Measurements from ENCODE around the gene KATNAL2.
"Not testable (repeated sequence)": the region's sequence is repeated elsewhere in the genome, so short reads cannot be mapped to it uniquely, and the experiment has no call there.

Gene KATNAL2

DNA sequence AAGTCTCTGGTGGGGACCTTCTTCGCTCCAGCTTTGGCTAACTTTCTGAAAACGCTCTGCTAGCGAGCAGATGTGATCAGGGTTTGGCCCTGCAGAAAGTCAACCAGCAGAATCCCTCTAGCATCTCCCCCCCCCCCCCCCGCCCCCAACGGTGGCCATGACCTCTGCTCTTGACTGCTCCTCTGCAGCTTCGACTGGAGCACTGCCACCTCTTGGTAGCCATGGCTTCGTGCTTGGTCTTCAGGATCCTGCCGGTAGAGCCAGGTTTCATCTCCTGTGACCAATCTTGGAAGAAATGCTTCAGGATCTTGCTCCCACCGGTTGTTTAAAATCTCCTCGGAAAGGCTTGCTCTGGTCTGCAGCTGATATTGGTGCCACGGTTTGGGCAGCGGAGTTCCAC lies 113.5 kb downstream of the KATNAL2 start:
- in situ Hi-C loops (cut with MboI; ENCODE audit: low sequenced_read_pairs) = not testable (repeated sequence)

DNA sequence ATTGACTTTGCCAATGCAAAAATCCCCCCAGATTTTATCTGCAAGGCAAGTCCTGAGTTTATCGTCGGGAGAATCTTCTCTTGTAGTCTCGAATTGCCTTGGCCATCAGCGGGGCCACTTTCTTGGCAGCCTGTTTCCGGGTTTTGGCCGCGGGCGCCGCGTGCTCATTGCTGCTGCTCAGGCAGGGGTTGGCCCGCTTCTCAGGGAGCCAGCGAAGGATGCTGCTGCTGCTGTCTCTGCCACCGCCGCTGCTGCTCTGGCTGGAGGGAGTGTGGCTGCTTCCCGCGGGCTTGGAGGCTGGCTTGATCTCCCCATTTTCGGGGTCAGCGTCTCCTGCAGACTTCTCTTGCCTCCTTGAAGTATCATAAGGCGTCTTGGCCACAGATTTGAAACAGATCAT lies 115.5 kb downstream of the KATNAL2 start:
- in situ Hi-C loops (cut with MboI; ENCODE audit: low sequenced_read_pairs) = no loop called here

DNA sequence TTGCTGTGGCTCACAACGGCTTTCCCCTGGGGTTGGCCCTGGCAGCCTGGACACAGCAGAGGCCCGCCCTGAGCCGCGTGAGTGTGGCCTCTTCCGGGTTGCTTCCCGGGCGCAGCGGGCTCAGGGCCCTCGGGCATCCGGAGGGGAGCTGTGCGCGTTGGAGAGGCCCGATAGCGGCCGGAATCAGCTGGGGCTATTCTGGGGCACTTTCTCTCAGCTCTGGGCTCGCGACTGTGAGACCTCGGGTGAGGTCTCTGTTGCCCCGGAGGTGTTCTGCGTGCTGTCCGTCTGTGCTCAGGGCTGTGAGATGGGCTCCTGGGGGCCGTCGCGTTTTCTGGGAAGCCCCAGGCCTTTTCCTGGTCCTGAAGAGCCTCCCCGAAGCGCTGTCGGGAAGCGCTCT lies 117.2 kb downstream of the KATNAL2 start:
- in situ Hi-C loops (cut with MboI; ENCODE audit: low sequenced_read_pairs) = not testable (repeated sequence)

DNA sequence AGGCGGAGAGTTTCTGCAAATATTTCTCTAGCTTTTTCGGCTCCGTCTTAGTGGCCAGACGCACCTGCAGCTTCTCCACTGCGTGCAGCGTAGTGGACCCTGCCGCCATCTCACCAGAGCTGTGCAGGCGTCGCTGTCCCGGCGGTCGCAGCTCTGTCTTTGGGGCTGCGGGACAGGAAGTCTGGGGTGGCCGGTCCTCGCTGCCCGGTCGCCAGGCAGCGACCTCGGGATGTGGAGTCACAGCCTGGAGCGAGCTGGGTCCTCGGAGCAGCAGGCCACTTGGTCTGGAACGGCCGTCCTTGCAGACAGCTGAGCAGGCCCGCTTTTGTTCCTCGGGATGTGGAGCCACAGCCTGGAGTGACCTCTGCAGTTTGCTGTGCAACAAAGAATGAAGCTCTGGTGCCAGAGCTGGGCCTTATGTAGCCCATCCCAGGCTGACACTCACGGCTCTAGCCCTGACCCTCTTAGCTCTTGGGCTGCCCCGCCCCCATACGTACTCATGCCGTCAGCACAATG lies 117.8 kb downstream of the KATNAL2 start, which contains the start of gene ELOA2:
Gene ELOA2 (minus strand): TSS at position 466 of the 516 bp plus-strand sequence. CDS start 357 bp downstream, at position 109.
- in situ Hi-C loops (cut with MboI; ENCODE audit: low sequenced_read_pairs) = no loop called here

DNA sequence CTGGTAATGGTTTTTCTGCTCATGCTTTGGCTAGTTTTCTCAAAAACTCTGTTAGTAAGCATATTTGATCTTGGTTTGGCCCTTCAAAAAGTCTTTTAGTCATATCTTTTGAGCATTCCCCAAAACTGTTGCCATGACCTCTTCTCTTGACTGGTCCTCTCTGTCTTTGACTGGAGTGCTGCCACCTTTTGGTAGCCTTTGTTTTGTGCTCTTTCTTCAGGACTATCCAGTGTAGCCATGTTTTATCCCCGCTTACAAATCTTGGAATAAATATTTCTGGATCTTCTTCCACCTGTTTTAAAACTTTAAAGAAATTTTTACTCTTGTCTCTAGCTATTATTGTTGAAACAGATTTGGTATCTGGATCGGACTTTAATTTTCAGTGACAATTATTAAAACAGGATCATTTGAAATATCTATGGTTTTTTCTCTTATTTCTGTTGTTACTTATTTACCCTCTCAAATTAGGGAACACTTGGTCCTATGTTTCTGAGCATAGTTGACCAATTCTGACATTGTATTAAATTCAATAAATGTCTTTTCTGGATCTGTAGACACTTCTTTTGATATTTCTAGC lies 119.0 kb downstream of the KATNAL2 start:
- in situ Hi-C loops (cut with MboI; ENCODE audit: low sequenced_read_pairs) = no loop called here

DNA sequence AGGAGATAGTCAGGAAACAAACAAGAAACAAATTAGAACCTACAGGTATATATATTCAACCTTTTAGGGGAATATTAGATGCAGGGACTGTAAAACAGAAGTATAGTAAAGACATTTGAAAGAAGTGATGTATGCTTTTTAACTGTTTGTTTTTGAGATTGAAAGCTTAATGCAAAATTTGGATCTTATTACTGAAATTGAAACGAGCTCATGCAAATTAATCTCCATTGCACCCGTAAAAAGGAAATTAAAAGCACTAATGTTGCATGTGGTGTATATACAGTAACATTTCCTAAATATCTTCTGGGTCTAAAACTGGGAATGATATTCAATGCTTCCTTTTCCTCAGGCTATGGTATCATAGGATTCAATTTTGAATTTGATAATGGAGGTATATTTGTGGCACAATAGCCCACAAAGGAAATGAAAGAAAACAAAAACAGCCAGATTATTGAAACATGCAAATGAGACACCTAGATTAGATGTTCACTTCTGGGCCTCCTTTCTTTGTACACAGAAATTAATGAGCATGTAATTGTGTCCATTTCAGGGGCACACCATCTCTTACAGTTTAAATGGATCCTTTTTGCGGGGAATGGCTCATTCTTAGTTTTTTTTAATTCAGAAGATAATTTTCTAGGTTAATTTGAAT lies 119.7 kb downstream of the KATNAL2 start:
- in situ Hi-C loops (cut with MboI; ENCODE audit: low sequenced_read_pairs) = no loop called here

DNA sequence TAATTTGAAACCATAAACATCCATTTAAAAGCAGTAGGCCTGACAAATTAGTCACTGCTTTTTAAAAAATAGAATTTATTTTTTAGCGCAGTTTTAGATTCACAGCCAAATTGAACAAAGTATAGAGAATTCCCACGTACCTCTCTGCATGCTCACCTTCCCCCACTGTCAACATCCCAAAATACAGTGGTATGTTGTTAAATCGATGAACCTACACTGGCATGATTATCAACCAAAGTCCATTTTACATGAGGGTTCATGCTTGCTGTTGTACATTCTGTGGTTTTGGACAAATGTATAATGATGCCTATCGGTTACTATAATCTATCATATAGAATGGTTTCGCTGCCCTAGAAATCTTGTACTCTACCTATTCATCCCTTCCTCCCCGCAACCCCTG lies 123.6 kb downstream of the KATNAL2 start:
- in situ Hi-C loops (cut with MboI; ENCODE audit: low sequenced_read_pairs) = no loop called here

DNA sequence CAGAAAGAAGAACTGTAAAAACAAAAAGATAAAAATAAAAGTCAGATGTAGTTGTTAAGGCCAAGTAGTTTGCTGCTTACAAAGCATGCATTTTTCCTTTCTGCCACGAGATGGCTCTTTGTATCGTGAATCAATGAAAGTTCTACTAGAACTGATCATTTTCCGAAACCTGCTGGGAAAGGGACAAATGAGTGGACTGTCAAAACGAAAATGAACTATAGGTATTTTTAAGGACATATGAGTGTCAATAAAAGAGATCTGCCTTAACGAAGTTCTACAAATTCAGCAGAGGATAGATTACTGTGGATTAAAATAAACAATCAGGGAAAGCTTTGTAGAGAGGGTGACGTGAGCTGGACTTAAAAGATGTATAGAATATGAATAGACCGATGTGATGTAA lies 133.1 kb downstream of the KATNAL2 start:
- in situ Hi-C loops (cut with MboI; ENCODE audit: low sequenced_read_pairs) = no loop called here

DNA sequence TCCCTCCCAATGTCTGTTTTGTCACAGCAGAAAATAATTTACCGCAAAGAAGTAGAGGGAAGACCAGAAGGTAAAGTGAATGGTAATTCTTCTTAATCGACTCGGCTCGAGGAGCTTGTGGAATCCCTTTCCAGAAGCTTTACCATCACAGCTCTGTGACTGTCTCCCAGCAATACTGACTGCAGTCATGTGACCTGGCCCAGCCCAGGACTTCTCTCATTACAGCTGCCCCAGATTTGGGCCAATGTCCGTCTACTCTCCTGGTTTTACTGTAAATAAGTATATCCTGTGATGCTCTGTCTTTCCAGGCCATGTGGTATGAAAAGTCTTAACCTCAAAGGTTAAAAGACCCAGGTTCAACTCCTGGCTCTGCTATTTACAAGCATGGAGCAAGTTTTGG lies 137.0 kb downstream of the KATNAL2 start:
- in situ Hi-C loops (cut with MboI; ENCODE audit: low sequenced_read_pairs) = no loop called here

DNA sequence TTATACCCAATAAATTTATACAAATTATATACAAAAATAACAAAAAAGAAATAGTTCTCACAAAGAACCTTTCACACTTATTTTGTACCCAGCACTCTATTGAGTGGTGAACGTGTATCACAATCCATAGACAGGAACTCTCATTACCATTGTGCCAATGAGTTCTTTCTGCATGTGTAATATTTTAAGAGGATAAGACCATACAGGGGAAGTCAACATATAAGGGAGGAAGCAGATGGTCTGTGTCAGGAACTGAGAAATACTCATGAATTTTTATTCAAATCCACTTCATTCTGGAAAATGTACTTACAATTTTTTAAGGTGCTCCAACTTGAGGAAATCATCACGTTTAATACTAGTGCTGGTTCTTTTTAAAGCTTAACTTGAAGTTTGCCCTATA lies 145.1 kb downstream of the KATNAL2 start:
- in situ Hi-C loops (cut with MboI; ENCODE audit: low sequenced_read_pairs) = no loop called here

DNA sequence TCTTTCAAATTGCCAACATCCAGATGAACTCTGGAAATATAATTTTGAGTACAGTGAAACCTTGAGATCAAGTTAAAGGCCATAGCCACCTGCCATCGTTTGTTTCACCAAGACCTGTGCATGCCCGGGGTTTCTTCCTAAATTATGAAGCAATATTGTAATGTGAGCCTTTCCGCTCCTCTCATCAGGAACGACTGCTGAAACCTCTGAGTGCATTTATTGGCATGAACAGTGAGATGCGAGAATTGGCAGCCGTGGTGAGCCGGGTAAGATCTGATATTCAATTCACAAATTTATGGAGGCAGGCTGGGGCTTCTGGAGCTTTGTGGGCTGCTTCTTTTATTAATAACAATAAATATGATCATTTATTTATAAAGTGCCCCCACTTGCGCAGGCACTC lies 145.7 kb downstream of the KATNAL2 start:
- in situ Hi-C loops (cut with MboI; ENCODE audit: low sequenced_read_pairs) = no loop called here

DNA sequence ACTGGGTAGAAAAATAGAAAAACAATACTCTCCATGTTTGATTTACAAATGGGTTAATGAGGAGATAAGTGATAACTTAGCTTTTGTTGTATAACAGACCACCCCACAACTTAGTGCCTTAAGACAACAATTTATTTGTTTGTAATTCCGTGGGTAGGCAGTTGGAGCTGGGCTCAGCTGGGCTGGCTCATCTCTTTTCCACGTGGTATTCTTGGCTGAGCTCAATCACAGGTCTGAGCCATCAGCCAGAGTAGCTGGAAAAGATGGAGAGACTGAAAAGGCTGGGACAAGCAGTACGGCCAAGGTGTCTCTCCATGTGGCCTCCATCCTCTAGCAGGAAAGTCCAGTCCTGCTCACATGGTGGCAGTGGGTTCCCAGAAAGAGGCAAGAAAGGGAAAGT lies 150.2 kb downstream of the KATNAL2 start:
- in situ Hi-C loops (cut with MboI; ENCODE audit: low sequenced_read_pairs) = no loop called here

DNA sequence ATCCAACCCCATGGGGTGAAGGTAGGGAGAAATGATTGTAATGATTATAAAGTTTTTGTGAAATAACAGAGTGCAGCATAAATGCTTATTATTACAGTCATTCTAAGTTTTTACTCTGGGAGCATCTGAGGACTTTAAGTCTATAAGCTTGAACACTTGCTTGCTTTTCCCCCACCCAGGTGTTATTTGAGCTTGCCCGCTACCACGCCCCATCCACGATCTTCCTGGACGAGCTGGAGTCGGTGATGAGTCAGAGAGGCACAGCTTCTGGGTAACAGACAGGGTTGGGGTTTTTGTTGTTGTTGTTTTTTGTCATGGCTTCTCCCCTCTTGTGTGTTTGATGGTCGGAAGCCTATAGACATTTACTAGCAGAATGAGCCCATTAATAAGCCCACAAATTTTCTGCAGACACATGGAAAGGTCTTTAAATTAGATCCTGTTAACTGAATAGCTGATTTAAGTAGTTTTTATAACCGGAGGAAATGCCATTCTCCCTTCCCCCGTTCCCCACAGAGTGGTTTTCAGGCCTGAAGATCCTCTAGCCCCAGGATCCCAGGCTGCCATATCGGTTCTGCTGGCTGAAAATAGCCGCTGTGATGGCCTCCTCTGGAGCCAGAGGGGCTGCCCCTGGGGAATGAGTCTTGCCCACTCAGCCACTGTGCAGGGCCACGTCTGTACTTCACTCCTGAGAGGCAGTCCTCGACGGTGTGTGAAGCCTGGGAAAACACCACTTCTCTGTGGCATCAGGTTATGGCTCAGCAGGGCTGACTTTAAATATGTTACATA lies 157.9 kb downstream of the KATNAL2 start:
- in situ Hi-C loops (cut with MboI; ENCODE audit: low sequenced_read_pairs) = no loop called here

DNA sequence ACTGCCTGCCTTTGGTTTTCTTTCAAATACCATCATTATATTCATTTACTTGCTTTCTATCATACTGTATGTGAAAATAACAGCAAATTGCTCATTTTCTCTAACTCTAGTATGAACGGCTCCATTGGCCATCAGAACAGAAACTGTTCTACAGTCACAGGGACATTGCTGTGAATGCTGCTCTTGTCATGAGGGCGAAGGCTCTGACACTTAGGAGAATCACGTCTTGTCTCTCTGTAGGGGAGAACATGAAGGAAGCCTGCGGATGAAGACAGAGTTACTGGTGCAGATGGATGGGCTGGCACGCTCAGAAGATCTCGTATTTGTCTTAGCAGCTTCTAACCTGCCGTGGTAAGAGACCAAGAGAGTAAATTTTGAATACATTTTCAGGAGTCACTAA lies 159.7 kb downstream of the KATNAL2 start:
- in situ Hi-C loops (cut with MboI; ENCODE audit: low sequenced_read_pairs) = no loop called here

DNA sequence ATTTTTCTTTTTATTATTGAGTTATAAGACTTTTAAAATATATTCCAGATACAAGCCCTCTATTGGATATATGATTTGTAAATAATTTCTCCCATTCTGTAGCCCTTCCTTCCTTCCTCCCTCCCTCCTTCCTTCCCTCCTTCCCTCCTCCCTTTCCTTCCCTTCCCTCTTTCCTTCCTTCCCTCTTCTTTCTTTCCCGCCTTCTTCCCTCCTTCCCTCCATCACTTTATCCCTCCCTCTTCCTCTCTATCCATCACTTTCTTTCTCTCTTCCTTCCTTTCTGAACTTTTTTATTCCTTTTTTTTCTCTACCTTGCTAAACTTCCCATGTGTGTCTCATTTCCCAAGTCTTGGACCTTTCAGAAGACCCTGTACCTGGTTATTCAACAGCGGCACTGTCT lies 163.5 kb downstream of the KATNAL2 start:
- in situ Hi-C loops (cut with MboI; ENCODE audit: low sequenced_read_pairs) = no loop called here

DNA sequence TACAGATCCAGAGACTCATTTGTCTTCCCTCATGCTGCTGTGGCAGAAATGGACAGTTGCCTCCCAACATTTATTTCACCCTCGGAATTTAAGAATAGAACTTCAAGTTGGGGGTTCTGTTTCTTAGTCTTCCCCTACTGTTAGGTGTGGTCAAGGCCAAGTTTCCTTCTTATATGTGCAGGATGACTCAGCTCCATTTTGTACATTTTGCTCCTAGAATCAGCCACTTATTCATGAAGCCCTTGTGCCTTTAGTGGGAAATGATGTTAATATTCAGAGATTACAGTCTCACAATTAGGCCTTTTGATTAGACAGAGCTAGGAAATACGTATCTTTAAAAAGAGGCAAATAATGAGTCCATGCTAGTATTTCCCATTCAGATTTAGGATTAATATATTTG lies 164.2 kb downstream of the KATNAL2 start:
- in situ Hi-C loops (cut with MboI; ENCODE audit: low sequenced_read_pairs) = no loop called here

DNA sequence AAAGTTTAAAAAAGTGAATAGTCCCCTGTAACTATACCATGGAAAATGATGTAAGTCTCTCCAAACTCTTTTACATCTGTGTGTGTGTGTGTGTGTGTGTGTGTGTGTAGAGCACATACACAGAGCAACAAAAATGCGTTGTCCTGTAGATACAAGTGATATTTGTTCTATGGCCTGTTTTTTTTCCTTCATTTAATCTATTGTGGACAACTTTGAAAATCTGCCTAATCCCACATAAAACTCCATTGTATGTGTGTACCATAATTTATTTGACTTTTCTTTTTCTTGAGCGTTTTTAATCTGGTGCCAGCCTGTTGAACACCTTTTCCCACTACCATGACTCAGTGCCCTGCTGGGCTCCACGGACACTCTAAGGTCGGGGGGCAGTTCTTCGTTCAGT lies 170.3 kb downstream of the KATNAL2 start:
- in situ Hi-C loops (cut with MboI; ENCODE audit: low sequenced_read_pairs) = no loop called here

DNA sequence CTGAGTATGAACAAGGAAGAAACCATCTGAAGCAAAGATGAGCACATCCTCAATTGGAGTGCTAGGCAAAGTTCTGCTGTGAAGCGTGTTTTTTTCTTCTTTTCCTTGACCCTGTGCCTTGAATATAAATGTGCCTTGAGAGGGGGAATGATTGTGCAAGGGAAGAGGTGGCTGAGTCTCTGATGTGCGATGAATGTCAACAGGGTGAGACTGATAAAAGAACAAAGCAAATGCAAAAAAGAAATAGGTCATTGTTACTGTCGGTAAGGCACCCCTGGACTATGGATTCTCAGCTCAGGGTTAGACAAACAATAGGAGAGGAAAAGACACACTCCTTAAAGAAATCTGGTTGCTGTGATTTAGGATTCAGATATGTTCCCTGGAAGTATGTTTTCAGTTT lies 178.4 kb downstream of the KATNAL2 start:
- in situ Hi-C loops (cut with MboI; ENCODE audit: low sequenced_read_pairs) = no loop called here

DNA sequence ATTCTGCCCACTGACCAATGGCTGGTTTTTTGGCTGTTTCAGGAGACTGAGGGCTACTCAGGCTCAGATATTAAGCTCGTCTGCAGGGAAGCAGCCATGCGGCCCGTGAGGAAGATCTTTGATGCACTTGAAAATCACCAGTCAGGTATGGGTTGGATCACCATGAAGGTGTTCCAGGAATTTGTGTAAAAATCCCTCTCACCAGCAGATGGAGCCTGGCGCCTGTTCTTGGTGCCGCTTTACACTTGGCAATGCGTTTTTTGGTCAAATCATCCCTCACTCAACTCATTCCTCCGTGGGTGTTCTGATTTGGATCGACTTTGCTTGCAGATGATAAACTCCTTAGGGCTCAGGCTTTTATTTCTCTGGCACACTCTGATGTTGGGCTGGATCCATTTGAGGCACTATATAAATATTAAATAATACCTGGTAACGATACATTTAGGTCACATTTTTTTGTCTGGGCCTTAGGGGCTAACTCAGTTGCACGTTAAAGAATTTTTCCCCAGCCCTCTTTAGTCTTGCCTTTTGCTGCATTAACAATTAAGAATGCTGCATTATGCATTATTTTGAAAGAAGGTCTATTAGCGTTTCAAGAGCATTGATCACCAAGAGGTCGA lies 182.9 kb downstream of the KATNAL2 start:
- in situ Hi-C loops (cut with MboI; ENCODE audit: low sequenced_read_pairs) = no loop called here

DNA sequence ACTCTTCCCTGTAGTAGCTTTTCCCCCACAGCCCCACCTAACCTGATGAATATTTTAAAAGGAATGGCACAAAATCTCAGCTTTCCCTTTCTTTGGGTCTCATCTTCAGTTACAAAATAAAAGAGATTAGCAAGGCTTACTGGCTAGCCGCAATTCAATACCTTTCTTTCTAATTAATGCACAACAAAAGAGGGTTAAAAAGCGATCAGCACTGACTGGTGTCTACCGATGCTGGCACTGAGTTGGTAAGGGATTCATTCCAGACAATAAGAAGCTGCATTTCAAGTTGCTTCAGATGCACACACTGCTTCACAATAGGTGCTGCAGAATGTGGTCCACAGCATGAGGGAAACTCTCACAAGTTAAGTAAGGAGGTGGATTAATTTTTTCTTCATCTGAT lies 191.0 kb downstream of the KATNAL2 start:
- in situ Hi-C loops (cut with MboI; ENCODE audit: low sequenced_read_pairs) = no loop called here

DNA sequence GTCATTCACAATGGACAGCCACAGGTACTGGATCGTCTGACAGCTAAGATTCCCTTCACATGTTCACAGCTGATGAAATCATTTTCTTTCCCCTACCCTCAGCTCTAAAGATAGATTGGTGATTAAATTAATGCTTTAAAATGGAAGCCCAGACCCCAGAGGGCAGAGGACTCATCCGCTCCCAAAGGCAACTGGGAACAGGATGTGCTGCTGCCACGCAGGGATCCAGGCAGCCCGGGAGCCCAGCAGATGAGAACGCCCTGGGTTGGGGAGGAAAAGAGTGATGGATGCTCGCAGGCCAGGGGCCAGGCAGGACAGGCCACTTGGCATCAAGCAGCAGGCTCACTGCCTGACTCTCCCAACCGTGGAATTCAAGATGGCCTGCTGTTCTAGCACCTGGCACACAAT lies 191.6 kb downstream of the KATNAL2 start:
- in situ Hi-C loops (cut with MboI; ENCODE audit: low sequenced_read_pairs) = no loop called here

DNA sequence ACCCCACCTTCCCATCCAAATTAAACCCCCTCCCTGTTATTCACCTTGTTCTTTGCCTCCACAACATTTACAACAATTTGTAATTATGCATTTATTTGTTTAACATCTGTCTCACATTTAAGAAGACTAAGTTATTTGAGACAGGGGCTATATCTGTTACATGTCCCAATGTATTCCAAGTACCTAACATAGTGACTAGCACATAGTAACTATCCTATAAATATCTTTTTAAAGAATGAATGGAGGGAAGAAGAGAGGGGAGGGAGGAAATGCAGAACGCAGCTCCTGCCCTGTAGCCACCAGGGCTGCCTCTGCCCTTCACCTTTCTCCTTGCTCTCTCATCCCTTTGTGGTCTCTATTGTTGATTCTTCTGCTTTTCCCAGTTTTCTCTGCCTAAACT lies 192.3 kb downstream of the KATNAL2 start:
- in situ Hi-C loops (cut with MboI; ENCODE audit: low sequenced_read_pairs) = no loop called here
